NCI-H345 treated with DMSO at 0.1 percent for 48 hours (cell line): ENCODE results near the gene PCBD2.
"Not testable (repeated sequence)": the region's sequence is repeated elsewhere in the genome, so short reads cannot be mapped to it uniquely, and the experiment has no call there.

Source experiments
- DNase-seq: peaks from one replicate; lab custom pipeline; 2025; ENCODE audit not compliant: unreplicated experiment; lab: John Stamatoyannopoulos, UW

PCBD2 gene

DNA sequence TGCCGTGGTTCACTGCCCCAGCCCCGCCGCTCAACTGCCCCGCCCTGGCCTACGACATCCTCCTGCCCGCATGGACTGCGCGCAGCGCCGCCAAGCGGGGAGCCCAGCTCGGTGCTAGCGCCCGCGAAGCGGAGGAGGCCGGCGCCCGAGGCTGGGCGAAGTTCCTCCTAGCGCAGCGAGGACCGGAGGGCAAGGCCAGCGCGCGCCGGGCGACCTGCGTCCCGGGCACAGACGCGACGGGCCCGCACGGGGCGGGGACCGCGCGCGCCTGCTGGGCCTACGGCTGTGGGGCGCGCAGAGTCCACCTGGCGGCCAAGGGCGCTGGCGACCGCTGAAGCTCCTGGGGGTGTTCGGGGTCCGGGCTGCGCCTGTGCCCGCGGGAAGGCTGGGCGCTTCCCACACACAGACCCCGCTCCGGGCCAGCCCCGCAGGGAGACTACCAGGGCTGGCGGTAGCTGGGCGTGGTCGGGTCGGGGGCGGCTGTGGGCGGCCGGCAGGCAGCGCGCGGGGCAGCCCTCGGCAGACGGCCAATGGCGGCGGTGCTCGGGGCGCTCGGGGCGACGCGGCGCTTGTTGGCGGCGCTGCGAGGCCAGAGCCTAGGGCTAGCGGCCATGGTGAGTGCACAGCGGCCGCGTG lies at the start of gene PCBD2:
PCBD2 (plus strand) TSS at position 522 of the 636 bp plus-strand sequence; CDS start at position 531, 9 bp downstream.
- DNase-seq, result peak; percentile 92

DNA sequence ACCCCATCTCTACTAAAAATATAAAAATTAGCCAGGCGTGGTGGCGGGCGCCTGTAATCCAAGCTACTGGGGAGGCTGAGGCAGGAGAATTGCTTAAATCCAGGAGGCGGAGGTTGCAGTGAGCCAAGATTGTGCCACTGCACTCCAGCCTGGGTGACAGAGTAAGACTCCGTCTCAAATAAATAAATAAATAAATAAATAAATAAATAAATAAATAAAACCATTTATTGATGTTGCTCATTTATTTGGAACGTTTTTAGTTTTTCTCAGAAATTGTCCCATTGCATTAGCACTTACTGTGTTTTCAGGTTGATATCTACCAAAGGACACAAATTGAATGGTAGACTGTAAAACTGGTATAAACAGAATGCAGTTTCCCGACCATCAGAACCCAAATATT lies 48.5 kb upstream of the PCBD2 start:
- not testable (repeated sequence) for DNase-seq

DNA sequence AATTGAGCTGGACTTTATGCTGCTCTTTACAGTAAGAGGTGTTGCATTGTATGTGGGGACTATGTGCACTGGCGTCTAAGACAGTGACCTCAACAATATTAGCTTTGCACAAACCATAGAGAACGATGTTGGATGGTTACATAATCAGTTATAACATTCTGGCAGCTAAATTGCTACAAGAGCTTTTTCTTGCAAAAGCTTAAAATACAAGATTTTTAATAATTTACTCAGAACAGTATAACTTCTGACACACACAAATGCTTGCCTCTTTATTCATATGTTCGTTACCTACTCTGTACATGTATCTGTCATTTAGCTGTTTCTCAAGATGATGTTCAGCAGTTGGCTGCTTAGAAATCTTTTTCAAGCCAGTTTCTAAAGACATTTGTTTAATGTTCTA lies 47.5 kb upstream of the PCBD2 start:
- no peak for DNase-seq

DNA sequence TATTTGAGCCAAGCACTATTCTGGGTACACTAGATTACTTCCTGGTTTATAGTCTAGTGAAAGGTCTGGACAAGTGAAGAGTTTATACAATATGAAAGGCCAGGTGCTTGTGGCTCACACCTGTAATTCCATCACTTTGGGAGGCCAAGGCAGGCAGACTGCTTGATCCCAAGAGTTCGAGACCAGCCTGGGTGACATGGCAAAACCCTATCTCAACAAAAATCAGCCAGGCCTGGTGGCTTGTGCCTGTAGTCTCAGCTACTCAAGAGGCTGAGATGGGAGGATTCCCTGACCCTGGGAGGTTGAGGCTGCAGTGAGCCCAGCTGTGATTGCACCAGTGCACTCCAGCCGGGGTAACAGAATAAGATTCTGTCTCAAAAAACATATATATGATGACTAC lies 40.2 kb upstream of the PCBD2 start:
- DNase-seq, result no peak

DNA sequence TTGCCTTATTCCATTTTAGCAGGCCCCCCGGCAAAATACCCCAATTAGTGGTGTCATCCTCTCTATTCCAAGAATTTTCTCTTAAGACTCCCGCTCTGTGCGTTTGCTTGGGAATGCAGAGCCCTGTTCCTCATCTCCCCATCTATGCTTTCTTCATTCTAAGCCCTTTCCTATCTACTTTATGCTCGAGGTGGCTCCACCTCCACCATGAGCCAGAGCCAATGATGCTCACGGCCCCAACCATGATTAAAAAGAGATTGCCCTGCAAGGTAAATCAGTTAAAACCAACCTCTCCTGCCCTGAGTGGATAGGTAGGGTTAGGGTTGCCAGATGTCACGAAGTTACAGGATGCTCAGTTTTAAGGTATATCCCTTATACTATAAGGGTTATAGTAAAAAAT lies 31.4 kb upstream of the PCBD2 start:
- no peak for DNase-seq

DNA sequence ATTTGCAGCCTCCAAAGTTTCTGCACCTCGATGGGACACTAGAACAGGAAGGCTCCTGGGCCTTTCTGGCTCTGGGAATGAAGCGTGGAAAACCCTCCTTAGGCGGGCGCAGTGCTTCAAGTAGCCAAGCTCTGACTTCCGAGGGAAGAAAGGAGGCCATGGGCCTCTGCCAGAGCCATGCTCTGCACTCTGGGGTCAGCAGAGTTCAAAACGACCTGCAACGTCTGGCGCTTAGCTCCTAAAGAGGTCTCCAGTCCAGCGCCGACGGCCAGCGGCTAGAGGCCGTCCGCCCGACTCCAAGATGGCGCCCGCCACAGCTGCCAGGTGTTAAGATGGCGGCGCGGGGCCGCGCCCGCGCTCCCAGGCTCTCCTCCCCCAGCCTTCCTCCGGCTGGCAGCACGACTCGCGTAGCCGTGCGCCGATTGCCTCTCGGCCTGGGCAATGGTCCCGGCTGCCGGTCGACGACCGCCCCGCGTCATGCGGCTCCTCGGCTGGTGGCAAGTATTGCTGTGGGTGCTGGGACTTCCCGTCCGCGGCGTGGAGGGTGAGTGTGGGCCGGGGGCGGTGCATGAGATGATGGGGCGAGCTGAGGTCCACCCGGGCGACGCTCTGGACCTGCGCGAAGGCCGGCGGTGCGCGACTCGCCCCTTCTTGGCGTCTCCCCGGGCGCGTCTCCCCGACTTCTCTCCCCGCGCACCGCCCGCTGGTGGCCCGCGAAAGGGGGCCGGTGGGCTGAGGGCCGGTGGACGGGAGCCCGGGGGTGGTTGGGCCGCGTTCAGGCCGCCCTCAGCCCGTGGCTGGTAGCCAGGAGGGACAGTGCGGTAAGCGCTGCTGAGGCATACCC lies 30.7 kb upstream of the PCBD2 start, which contains the start of gene TXNDC15:
TXNDC15 (plus strand) TSS at position 385 of the 844 bp plus-strand sequence; CDS start at position 442, 57 bp downstream.
- DNase-seq, result peak; percentile 76

DNA sequence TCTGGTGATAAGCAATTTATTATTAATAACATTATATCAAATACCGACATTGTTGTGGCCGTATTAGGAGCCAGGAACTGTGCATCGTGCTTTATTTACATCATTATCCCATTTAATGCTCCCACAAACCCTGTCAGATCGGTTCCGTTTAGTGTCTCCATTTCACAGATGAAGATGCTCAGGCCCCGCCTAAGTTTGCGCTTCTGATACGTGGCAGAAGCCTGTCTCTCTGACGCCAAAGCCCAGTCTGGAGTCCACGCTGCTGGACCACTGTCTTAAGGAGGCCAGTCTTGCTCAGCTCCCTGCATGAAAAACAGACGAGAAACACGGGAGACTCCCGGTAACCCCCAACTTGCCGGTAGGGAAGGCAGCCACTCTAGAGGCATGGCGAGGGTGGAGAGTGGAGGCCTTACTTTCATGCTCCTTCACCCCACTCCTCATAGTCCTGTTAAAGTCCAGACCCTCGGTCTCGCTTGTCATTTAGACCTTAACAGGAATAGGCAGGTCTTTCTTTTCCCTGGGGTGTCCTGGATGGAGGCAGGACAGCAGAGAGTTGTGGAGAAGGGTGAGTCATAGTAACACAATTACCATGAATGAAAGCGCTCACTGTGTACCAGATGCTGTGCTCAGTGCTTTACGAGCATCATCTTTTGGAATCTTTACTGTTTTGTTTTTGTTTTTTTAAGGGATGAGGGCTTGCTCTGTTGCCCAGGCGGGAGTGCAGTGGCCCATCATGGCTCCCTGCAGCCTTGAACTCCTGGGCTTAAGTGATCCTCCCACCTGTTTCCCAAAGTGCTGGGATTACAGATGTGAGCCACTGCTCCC lies 29.9 kb upstream of the PCBD2 start:
- peak; percentile 28 for DNase-seq

DNA sequence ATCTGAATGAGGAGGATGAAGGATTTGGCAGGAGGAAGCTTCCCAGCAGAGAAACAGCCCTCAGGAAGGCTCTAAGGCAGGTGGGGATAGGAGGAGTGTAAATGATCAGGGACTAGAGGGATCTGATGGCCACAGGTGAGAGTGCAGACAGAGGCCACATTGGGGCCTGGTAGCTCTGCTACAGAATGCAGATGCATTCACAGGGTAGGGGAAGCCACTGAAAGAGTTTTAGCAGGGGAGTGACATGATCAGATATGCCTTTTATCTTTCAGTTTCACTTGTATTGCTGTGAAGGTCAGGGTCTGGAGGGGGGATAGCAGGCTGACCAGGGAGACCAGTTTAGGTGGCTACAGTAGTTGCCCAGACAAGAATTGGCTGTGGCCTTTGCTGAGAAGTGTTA lies 27.8 kb upstream of the PCBD2 start:
- no peak for DNase-seq

DNA sequence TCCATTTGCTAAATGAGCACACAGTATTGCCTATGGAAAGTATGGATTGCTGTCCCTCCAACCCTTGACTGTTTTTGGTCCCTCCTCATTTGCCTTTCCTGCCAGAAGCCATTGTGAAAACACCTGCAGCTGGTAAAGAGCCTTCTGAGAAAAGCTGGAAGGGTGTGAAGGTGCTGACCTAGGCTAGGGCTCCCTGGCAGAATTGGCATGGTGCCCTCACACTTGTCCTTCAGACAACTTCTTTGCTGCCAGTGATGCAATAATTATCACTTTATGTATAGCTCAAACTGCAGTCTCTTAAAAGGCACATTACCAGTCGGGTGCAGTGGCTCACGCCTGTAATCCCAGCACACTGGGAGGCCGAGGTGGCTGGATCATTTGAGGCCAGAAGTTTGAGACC lies 26.5 kb upstream of the PCBD2 start:
- DNase-seq, result no peak

DNA sequence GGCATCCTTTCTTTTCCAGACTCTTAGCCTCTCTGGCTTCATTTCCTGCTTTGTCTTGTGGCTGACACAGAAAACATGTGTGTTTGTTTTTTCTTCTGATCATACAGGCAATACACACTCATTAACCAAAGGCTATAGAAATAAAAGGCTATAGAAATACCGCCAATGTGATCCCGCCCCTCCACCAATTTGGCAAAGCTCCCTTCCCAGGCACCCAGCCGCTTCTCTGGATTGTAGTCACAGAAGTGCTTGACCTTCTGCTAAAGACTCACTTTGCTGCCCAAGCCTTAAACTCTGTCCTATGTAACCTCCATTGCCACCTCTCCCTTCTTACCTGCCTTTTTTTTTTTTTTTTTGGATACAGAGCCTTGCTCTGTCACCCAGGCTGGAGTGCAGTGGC lies 25.5 kb upstream of the PCBD2 start:
- no peak for DNase-seq

DNA sequence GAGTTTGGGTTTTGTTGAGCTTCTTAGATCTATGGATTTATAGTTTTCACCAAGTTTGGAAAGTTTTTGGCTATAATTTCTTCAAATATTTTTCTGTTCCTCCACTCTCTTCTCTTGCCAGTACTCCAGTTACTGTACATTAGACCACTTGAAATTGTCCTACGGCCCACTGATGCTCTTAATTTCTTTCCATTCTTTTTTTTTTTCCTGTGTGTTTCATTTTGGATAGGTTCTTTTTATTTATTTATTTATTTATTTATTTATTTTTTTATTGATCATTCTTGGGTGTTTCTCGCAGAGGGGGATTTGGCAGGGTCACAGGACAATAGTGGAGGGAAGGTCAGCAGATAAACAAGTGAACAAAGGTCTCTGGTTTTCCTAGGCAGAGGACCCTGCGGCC lies 24.0 kb upstream of the PCBD2 start:
- not testable (repeated sequence) for DNase-seq

DNA sequence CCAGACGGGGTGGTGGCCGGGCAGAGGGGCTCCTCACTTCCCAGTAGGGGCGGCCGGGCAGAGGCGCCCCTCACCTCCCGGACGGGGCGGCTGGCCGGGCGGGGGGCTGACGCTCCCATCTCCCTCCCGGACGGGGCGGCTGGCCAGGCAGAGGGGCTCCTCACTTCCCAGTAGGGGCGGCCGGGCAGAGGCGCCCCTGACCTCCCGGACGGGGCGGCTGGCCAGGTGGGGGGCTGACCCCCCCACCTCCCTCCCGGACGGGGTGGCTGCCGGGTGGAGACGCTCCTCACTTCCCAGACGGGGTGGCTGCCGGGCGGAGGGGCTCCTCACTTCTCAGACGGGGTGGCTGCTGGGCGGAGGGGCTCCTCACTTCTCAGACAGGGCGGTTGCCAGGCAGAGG lies 23.2 kb upstream of the PCBD2 start:
- not testable (repeated sequence) for DNase-seq

DNA sequence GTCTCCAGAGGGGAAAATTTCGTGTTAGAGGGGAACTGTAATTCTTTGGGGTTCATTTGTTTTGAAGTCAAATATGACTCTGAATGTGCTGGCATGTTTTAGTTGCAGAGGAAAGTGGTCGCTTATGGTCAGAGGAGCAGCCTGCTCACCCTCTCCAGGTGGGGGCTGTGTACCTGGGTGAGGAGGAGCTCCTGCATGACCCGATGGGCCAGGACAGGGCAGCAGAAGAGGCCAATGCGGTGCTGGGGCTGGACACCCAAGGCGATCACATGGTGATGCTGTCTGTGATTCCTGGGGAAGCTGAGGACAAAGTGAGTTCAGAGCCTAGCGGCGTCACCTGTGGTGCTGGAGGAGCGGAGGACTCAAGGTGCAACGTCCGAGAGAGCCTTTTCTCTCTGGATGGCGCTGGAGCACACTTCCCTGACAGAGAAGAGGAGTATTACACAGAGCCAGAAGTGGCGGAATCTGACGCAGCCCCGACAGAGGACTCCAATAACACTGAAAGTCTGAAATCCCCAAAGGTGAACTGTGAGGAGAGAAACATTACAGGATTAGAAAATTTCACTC lies 17.3 kb upstream of the PCBD2 start:
- no peak for DNase-seq

DNA sequence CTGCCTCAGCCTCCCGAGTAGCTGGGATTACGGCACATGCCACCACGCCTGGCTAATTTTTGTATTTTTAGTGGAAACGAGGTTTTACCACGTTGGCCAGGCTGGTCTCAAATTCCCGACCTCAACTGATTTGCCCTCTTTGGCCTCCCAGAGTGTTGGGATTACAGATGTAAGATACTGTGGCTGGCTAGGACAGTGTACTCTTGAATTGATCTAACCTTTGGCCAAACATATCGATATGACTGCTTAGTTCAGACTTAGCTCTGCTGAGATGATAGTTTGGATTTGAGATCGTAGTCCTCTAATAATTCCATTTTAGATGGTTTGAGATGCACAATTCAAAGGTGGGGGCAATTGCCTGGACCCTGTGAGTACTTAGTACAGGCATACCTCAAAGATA lies 15.6 kb upstream of the PCBD2 start:
- no peak for DNase-seq

DNA sequence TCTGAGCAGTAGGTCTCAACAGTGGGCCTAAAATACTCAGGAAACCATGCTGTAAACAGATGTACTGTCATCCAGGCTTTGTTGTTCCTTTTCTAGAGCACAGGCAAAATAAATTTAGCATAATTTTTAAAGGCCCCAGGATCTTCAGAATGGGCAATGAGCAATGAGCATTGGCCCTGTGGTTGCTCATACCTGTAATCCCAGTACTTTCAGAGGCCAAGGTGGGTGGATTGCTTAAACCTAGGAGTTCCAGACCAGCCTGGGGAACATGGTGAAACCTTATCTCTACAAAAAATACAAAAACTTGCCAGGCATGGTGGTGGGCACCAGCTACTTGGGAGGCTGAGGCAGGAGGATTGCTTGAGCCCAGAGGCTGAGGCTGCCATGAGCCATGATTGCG lies 13.5 kb upstream of the PCBD2 start:
- DNase-seq, result no peak

DNA sequence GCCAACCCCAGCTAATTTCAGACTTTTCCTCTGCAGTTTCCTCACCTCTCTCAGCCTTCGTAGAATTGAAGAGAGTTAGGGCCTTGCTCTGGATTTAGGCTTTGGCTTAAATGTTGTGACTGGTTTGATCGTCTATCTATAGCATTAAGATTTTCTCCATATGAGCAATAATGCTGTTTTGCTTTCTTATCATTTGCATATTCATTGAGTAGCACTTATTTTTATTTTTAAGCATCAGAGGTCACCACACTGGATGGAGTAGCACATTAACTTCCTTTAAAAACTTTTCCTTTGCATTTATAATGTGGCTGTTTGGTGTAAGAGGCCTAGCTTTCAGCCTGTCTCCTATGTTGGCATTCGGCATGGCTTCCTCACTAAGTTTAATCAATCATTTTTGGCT lies 12.6 kb upstream of the PCBD2 start:
- no peak for DNase-seq

DNA sequence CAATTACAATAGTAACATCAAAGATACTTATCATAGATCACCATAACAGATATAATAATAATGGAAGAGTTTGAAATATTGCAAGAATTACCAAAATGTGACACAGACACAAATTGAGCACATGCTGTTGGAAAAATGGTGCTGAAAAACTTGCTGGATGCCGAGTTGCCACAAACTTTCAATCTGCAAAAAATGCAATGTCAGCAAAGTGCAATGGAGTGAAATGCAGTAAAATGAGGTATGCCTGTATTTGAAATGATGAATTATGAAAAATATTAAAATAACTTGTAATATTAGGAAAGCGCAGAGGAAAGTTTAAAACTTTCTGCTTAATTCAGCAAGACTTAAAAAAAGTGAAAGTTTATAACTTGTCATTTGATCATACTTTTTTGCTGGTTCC lies 12.0 kb upstream of the PCBD2 start:
- no peak for DNase-seq

DNA sequence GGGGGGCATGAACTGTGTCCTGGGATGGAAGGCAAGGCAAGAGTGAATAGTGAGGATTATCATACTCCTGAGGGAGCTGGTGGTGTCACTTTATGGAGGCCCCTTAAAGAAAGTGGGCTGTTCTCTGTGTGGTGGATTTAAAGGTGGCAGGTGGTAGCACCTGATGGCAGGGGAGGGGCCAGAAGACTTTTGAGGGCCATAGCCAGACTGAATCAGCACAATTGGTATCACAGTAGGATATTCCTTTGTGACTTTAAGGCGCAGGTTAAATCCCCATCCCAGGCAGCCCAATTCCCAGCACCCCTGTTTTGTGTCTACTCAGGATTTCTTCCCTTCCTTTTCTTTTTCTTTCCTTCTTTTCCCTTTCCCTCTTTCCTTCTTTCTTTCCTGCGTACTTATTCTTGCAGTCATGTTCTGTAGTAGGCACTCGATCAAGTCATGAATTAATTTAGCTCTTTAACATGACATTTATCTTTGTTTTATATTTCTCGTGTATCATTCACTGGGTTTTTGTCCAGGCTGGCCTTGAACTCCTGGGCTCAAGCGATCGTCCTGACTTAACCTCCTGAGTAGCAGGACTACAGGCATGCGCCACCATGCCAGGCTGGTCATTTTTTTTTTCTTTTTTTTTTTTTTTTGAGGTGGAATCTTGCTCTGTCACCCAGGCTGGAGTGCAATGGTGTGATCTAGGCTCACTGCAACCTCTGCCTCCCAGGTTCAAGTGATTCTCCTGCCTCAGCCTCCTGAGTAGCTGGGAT lies 11.0 kb upstream of the PCBD2 start:
- DNase-seq, result no peak

DNA sequence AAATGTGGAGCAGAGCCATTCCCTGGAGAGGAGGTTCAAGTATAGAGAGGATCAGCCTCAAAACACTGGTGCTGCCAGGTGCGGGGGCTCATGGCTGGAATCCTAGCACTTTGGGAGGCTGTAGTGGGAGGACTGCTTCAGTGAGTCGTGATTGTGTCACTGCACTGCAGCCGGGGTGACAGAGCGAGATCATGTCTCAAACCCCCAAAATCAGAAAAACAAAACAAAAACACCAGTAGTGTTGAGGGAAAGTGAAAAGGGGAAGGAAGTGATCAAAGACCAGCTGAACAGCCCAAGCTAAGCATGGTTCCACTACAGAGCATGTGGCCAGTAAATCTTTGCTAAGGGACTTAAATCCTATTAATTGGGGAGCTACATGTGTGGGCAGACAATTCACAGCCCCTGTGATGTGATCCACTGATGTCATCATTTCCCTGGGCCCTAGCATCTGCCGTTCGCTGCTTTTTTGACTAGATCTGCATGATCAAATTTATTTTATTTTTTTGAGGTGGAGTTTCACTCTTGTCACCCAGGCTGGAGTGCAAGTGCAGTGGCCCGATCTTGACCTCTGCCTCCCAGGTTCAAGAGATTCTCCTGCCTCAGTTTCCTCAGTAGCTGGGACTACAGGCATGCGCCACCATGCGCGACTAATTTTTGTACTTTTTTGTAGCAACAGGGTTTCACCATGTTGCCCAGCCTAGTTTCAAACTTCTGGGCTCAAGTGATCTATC lies 2.7 kb upstream of the PCBD2 start:
- DNase-seq, result no peak
